HG03460 (cell line): ENCODE data around the gene GHR.
"Not testable (repeated sequence)": the region's sequence is repeated elsewhere in the genome, so short reads cannot be mapped to it uniquely, and the experiment has no call there.

Source experiments
- ATAC-seq: cut with Tn5 transposase; IDR thresholded peaks from one replicate; pipeline ENCODE4 v1.9.1; 2021; ENCODE audit not compliant: unreplicated experiment

GHR gene

DNA sequence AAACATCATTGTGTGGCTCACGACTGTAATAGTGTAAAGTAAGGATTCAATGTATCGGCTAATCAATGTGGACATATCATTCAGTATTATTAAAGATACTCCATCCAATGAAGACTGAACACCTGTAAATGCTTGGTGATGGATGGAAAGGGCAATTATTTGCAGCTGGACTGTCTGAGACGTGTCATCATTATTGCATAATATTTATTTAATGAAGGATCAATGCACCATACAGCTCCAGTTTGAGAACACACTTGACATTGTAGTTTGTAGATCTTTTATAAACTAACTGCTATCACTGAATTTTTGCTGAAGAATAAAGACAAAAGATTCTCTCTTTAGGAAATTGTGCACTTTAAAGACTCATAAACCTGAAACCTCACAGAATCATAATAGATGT lies 215.7 kb downstream of the GHR start:
- no peak for ATAC-seq

DNA sequence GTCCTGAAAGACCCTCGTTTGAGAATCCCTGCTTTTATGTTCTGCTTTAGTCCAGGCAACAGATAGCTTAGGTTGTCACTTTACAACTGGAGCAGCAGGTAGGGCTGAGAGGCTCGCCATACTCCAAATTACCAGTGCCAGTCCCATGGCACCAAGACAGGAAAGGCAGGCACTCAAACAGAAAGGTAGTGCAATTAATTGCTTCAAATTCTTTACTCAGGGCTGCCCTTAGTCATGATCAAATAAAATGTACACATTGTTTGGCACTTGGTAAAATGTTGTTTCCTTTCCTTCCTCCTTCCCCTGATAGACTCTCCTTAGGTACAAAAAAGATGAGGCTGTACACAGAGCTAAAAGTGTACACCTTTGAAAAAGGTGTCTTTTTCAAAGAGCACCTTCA lies 217.6 kb downstream of the GHR start:
- ATAC-seq: no peak

DNA sequence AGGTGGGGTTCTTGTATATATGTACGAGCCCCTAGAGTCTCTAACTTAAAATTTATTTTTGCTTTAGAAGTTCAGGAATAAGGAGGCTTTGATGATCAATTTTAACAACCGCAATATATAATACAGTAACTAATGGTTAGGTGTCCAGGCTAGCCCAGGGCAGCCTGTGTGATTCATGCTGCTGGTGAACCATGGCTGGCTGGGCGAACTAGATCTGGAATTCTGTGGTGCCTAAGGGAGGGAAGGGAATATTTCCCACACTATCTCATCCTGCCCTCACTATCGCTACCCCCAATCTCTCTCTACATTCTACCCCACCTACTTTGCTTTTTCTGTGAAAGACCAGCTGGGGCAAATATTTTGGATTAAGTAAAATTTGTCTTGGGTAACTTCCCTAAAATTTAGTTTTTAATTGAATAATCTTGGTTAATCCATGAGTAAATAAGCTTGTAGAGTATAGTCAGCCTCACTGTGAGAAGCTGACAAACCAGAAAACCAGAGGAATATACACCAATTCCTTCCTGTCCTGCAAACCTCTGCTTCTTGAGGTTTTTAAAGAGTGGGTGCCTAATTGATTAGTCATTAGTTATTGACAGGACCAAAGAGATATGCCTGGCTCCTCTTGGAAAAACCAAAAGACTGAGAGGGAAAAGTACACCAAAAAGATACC lies 218.2 kb downstream of the GHR start:
- ATAC-seq: no peak

DNA sequence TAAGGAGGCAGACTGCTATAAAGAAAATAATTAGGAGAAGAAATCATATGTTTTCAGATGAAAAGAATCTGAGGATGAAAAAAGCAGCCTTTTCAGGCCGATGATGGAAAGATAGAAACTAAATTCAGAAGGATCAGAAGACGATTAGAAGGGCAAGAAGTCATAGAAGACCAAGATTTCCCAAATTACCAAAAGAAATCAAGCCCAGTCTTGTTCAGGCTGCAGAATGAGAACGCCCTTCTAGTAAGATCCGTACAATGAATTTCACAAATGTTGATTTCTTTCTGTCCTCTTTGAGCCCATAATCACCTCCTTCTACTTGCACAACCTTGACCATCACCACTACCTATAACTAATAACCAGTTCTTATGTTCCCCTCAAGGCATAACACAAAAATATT lies 218.8 kb downstream of the GHR start:
- no peak for ATAC-seq

DNA sequence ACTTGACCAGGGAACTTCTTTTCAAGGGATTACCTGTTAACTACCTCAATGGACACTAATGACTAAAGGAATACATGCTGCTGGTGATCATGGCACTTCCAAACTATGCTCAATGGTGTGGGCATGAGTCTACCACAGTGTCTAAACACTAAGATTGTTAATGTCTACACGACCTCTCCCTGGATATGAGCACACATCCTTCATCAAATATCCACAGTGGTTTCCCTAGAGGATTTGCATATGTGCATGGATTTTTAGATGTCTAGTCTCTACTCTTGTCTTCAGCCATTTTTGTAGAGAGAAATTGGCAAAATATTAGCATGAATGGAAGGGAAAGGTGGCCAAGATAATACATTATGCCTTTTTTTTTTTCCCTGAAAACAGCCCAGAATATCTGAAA lies 220.1 kb downstream of the GHR start:
- no peak for ATAC-seq

DNA sequence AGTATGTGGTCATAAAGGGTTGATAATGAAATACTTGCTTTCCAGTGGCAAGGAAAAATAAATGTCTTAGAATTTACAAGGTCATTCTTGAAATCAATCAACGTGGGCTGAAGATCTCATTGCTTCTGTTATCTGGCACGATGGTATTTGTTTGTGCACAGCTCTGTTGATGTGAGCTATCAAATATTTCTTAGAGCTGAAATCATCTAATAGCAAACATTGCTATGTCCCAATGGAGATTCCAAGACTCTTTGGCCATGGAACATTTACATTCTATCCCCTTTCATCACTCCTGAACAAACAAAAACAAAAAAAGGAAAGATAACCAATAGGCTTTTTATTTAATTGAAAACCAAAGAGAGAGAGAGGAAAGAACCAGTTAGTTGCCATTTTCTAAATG lies 221.9 kb downstream of the GHR start:
- ATAC-seq: no peak

DNA sequence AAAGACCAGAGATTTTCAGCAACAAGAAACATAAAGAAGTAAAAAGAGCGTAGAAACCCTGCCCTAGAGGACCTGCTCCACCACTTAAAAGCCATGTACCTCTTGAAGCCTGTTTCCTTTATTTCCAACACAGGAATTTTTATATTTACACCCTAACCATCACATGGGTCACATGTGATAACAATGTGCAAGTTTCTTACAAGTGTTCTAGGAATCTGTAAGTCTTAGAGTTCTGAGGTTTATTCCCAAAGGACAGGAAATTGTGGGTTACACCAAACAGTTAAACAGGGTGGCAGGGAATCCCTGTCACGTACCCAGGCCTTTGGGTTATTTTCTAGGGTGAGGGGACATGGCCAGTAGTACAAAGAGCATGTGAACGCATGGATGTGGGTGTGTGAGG lies 224.8 kb downstream of the GHR start:
- ATAC-seq: no peak

DNA sequence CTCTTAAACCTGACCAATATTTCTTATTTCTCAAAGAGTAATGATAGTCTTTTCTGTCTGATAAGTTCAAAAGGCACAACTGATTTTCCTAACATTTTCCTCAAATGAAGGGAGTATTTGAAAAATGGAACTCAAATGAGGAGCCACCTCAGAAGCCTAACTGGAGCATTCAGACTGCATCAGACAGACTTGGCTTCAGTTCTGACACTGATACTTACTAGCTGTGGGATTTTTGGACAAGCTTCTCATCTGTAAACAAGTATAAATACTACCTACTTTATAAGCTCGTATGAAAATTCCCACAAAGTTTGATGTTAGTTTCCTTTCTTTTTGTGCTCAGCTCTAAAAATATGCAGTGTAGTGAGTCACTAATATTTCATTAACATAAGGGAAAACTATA lies 225.7 kb downstream of the GHR start:
- ATAC-seq: no peak

DNA sequence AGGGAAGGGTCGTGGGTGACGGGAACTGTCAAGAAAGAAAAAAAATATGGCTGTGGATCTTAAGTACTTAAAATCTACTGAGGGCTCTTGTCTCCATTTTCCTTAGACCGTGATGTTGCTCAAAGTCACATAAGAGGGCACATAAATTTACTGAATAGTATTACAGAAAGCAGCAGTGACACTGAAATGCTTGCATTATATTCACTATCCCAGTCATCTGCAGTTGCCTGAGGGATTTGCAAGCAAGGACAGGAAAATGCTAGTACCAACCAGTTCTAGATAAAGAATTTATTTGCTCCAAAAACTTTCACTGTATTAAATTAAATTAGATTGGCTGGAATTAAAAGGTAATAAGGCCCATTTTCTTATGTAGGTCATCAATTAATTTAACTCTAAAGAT lies 226.8 kb downstream of the GHR start:
- ATAC-seq: no peak

DNA sequence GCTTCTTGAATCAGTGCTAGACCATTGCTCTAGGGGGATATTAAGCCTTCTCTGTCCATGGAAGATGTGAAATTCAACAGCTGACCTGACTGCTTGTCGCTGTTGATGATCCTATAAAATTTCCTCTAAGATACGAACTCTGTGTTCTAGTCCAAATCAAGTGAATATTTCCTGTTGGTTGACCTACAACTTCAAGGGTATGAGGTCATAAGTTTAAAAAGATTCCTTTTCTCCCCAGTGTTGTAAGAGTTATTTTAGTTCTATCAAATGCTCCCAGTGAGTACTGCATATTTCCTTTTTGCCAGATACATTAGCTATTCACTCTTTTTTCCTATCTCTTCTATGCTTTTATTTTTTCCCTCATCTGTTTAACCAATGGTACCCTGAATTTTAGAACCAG lies 230.5 kb downstream of the GHR start:
- no peak for ATAC-seq

DNA sequence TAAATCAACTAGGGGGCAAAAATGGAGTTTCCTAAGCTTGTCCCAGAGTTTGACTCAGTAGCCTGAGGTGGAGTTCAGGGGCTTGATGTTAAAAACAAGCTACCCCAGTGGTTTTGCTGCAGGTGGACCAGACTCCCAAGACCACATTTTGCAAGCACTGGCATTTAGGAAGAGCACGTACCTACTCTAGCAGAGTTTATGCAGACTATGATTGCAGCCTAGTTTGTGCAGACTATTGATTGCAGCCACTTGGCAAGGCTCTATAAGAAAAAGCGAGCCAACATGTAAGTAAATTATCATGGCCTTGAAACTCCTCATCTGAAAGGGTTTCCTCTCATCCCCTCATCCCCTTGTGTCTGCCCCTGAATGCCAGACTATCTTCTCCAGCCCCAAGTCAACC lies 231.4 kb downstream of the GHR start:
- no peak for ATAC-seq

DNA sequence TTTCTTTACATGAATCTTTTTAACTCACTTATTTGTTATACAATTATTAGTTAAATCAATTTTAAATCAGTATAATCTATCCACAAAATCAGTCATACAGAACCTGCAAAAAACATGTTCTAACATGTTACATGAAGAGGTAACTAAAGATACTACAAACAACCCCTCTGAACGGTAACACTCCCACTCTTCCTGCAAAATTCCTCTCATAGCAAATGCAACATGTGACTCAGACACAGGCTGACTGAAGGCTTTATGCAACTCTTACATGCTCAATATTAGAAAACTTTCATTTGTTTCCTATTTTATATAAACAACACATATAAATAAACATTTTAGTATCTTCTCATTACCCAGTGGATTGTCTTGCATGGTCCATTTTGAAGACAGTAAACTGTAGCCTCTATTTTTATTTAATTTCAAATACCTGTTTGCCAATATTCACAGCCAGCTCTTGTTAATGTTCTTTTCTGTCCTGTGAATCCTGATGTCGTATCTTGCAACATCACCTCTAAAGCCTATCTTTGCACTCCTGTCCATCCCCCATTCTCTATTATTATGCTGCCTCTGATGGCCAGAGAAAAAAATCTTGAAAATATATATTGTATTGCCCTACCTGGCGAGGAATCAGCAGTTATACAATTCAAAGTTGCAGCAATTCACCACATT lies 232.9 kb downstream of the GHR start:
- ATAC-seq: no peak

DNA sequence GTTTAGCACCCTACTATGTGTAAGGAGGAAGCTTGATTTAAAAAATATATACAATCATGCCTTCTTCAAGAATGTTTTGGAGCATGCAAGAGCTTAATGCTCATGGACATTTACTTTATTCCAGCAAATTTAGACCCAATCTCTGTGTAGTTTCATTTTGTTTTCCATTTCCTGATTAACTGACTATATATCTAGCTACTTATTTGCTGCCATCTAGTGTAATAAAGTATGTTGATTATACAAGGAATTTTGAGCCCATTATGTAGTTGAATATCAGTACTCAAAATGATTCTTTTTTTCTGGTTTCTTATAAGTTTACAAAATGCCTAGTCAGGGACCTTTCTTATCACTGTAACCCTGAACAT lies 233.4 kb downstream of the GHR start:
- ATAC-seq: no peak

DNA sequence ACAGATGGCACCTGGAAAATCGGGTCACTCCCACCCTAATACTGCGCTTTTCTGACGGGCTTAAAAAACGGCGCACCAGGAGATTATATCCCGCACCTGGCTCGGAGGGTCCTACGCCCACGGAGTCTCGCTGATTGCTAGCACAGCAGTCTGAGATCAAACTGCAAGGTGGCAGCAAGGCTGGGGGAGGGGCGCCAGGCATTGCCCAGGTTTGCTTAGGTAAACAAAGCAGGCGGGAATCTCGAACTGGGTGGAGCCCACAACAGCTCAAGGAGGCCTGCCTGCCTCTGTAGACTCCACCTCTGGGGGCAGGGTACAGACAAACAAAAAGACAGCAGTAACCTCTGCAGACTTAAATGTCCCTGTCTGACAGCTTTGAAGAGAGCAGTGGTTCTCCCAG lies 236.6 kb downstream of the GHR start:
- not testable (repeated sequence) for ATAC-seq

DNA sequence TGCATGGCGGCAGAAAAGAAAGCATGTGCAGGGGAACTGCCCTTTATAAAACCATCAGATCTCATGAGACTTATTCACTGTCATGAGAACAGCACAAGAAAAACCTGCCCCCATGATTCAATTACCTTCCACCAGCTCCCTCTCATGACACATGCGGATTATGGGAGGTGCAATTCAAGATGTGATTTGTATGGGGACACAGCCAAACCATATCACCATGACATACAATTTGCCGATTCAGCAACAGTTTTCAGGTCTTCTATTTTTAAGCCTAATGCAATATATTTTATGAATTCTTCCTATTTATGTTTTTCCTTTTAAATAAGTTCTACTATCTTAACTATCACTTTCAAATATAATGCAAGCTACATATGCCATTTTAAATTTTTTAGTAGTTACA lies 242.6 kb downstream of the GHR start:
- no peak for ATAC-seq

DNA sequence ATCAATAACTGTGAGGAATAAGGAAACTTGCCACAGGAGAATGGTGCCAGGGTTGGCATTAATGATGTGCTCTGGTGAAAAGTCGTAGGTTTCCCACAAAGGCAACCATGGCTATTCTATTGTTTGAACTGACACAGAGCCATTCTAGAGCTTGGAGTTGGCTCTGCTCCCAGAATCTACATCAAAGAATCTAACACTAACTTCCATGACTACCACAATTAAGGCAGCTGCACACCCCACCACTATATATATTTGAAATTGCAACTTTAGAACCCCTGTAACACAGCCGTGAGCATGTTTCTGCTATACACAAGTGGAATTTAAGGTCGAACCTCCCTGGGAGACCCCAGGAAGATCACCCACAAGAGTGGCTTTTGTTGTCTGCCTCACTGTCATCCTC lies 243.6 kb downstream of the GHR start:
- no peak for ATAC-seq

DNA sequence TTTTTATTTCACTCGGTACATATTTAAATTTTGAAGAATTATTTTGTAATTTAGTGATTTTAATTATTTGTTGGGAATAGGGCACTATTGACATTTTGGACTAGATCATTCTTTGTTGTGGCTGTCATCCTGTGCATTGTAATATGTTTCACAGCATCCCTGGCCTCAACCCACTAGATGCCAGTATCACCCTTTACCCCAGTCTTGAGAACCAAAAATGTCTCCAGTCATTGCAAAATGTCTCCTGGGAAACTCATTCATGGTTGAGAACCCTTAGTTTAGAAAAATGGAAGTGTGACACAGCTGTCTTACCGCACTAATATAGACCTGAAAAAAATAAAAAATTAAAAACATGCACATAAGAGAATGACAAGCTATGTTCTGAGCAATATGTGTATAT lies 245.0 kb downstream of the GHR start:
- ATAC-seq: no peak

DNA sequence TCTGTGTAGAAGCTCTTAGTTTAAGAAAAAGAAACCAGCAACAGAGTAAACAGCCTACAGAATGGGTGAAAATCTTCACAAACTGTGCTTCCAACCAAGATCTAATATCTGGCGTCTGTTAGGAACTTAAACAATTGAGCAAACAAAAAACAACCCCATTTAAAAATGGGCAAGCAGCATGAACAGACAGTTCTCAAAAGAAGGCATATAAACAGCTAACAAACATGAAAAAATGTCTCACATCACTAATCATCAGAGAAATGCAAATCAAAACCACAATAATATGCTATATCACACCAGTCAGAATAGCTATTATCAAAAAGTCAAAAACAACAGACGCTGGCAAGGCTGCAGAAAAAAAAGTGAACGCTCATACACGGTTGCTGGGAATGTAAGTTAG lies 249.7 kb downstream of the GHR start:
- ATAC-seq: no peak

DNA sequence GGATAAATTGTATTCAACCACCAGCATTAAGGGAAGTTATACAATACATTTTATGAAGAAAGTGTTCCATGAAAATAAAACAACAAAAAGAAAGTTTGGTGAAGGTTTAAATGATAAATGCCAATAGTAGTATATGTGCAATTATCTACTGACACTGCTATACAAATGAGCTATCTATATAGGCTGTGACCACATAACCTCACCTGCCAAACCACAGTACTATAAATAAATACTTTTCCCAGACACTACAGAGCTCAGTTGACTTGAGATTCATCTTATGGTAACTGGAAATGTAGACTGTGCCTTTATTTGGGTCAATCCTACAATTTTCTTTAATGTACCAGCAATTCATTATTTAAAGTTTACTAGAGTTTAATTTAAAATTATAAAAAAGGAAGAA lies 252.4 kb downstream of the GHR start:
- no peak for ATAC-seq

DNA sequence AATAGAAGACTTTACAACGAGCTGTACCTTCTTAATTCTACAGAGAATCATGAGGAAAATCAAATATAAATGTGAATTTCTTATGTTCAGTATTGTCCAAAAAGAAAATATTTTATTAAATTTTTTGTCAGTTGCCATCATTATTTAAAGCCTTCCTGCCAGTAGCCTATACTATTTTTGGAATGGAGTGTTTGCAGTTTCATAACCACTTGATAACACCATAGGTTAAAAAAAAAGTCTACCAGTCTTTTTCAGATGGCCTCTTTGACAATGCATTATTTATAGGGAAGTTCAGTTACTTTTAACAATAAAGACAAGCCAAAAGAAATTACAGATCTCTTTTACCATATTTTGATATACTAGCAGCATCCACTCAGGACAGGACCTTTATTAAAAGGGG lies 253.1 kb downstream of the GHR start:
- no peak for ATAC-seq

DNA sequence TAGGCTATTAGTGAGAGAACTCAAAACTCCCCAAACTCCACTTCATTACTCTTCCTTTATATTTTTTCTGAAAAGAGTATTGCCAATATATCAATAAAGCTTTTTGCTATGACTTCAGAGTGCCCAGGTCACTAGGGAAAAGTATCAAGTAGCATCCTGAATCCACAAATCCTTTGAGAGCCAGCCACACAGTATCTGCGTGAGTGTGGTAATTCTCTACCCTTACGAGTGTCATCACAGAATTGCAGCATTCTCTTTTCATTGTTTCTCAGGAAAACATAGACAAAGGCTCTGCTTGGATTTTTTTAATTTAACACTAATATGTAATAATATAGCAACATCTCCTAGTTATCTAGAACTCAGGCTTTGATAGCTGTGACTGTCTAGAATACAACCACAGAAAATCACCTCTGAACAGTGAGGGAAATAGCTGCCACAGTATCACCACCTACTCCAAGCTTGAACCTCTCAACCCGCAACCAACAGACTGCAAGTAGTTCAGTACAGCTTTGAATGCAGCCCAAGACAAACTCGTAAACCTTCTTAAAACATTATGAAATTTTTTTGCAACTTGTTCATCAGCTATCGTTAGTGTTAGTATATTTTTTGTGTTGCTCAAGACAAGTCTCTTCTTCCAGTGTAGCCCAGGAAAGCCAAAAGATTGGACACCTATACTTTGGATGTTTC lies 254.1 kb downstream of the GHR start:
- ATAC-seq: no peak

DNA sequence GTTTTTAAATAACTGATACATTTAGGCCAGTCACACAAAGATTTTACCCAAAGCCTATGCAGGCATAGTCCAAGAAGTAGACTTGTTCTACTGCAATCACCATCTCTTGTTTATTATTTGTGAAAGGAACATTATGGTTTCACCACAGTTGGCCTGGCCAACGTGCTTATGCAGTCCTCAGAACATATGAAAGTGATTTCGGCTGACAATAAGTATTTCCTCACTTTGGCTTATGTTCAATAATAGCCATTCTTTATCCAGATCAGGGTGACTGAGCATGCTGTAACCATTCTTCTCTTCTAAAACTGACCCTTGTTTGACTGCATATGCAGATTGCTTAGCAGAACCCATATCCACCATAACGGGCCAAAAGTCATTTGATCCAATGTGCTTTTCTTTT lies 256.8 kb downstream of the GHR start:
- no peak for ATAC-seq

DNA sequence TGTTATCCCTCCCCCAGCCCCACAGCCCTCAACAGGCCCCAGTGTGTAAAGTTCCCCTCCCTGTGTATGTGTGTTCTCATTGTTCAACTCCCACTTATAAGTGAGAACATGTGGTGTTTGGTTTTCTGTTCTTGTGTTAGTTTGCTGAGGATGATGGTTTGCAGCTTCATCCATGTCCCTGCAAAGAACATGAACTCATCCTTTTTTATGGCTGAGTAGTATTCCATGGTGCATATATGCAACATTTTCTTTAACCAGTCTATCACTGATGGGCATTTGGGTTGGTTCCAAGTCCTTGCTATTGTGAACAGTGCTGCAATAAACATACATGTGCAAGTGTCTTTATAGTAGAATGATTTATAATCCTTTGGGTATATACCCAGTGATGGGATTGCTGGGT lies 261.8 kb downstream of the GHR start:
- not testable (repeated sequence) for ATAC-seq
